ENCODE results near the gene SAMD3.
A peak's percentile ranks its signal among the peaks of the same experiment; 100 is the strongest.

Gene SAMD3

GRCh38 chr6:130223508-130223907 lies 757 bp upstream of the SAMD3 start:
- TF ChIP-seq CTCF (IDR thresholded peaks at IDR 0.05; ENCODE audit: extremely low read depth, missing control alignments) = no peak
- peak; percentile 38 for DNase-seq (ENCODE audit: low spot score)

GRCh38 chr6:130218134-130218533 lies 4.6 kb downstream of the SAMD3 start:
- DNase-seq (ENCODE audit: low spot score) = no peak

GRCh38 chr6:130216620-130217019 lies 6.1 kb downstream of the SAMD3 start:
- no peak for DNase-seq (ENCODE audit: low spot score)
- TF ChIP-seq CTCF (IDR thresholded peaks at IDR 0.05; ENCODE audit: extremely low read depth, missing control alignments) = no peak

More at GRCh38 chr6:130218134-130218533, 4.6 kb downstream of the SAMD3 start:
- no peak for TF ChIP-seq CTCF (IDR thresholded peaks at IDR 0.05; ENCODE audit: extremely low read depth, missing control alignments)

GRCh38 chr6:130215526-130215925 lies 7.2 kb downstream of the SAMD3 start:
- no peak for DNase-seq (ENCODE audit: low spot score)
- no peak for TF ChIP-seq CTCF (IDR thresholded peaks at IDR 0.05; ENCODE audit: extremely low read depth, missing control alignments)

GRCh38 chr6:130212215-130212874 lies 10.4 kb downstream of the SAMD3 start:
- TF ChIP-seq CTCF (IDR thresholded peaks at IDR 0.05; ENCODE audit: extremely low read depth, missing control alignments) = no peak
- no peak for DNase-seq (ENCODE audit: low spot score)

GRCh38 chr6:130211691-130212090 lies 11.1 kb downstream of the SAMD3 start:
- DNase-seq (ENCODE audit: low spot score) = no peak
- no peak for TF ChIP-seq CTCF (IDR thresholded peaks at IDR 0.05; ENCODE audit: extremely low read depth, missing control alignments)

- DNase-seq (ENCODE audit: low spot score) = no peak
- no peak for TF ChIP-seq CTCF (IDR thresholded peaks at IDR 0.05; ENCODE audit: extremely low read depth, missing control alignments)
Measured at GRCh38 chr6:130207979-130208649, 14.6 kb downstream of the SAMD3 start.
